GM12875 (cell line): ENCODE data around the gene OR52H1.

Experiments used
- H3K4me3 ChIP-seq: one replicate; pipeline ENCODE4 v1.5.1; 2011; ENCODE audit warnings: low read depth, low read length, control low read depth
- TF ChIP-seq, protein P1 (sequence below): IDR thresholded peaks from 2 replicates; pipeline ENCODE4 v1.5.1; 2011; ENCODE audit warnings: low read depth, mild to moderate bottlenecking, control low read depth, inconsistent platforms, low read length, moderate library complexity, borderline replicate concordance; ENCODE audit not compliant: insufficient read depth

The OR52H1 gene

DNA sequence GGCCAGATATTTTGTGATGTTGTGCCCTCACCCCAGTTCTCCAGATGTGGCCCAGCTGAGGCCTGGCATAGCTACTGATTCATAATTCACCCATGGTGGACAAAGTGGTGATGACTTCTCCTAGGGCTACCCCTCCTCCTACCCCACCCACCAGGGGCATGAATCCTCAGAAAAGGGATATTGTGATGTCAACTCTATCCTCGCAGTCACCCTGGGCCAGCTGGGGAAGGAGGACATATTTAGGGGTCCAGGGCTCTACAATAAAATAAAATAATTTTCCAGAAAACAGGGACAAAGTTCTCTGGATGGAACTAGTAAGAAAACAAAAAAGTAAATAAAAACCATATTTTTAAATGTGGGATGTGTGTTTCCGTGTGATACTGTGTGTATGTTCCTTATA is 31.7 kb downstream of the OR52H1 start, which contains the start of gene UBQLNL:
UBQLNL (minus strand) TSS at position 101 of the 400 bp plus-strand sequence. CDS start 258 bp downstream, outside the sequence.
- TF ChIP-seq, protein P1, sequence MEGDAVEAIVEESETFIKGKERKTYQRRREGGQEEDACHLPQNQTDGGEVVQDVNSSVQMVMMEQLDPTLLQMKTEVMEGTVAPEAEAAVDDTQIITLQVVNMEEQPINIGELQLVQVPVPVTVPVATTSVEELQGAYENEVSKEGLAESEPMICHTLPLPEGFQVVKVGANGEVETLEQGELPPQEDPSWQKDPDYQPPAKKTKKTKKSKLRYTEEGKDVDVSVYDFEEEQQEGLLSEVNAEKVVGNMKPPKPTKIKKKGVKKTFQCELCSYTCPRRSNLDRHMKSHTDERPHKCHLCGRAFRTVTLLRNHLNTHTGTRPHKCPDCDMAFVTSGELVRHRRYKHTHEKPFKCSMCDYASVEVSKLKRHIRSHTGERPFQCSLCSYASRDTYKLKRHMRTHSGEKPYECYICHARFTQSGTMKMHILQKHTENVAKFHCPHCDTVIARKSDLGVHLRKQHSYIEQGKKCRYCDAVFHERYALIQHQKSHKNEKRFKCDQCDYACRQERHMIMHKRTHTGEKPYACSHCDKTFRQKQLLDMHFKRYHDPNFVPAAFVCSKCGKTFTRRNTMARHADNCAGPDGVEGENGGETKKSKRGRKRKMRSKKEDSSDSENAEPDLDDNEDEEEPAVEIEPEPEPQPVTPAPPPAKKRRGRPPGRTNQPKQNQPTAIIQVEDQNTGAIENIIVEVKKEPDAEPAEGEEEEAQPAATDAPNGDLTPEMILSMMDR: no peak

DNA sequence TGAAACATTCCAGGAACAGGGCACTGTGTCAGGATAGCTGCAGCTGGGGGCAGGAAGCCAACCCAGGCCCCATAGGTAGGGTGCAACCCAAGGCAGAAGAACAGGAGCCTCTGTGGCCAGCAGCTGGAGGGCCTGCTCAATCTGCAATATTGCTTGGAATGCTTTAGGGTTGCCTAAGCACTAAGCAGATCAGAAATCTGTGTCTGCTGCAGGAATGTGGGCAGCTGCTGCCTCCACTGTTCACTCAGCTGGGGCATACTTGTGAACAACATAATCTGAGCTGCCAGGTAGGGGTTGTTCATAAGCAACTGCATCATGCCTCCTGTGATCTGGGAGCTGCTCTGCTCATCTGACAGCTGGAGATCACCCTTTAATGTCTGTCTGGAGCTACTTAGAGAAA is 33.5 kb downstream of the OR52H1 start:
- TF ChIP-seq, protein P1: no peak
- no peak overlapping the region for H3K4me3 ChIP-seq

More for the DNA sequence above, 31.7 kb downstream of the OR52H1 start, which contains the start of gene UBQLNL:
- H3K4me3 ChIP-seq: no peak within 1 kb of the TSS

DNA sequence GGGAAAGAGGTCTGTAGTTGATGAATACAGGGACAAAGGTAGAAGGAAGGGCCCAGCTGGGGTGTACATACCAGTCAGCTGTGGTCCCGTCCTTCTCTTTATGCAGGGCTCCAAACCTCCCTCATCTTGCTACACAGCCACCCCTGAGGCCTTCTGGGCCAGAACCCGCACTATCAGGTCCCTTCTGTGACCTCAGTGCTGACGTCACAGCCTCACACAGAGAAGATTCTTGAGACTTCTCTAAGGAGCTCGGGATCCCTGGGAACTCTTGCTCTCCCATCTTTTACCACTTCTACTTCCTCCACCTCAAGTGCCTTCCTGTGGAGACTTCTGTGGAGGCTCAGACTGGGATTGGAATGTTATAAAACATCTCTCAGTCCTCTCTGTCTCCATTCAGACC is 38.5 kb downstream of the OR52H1 start, which contains the start of gene UBQLN3:
UBQLN3 (minus strand) TSS at position 155 of the 400 bp plus-strand sequence. CDS start 399 bp downstream, outside the sequence.
- TF ChIP-seq, protein P1: no peak
- H3K4me3 ChIP-seq: no peak within 1 kb of the TSS

DNA sequence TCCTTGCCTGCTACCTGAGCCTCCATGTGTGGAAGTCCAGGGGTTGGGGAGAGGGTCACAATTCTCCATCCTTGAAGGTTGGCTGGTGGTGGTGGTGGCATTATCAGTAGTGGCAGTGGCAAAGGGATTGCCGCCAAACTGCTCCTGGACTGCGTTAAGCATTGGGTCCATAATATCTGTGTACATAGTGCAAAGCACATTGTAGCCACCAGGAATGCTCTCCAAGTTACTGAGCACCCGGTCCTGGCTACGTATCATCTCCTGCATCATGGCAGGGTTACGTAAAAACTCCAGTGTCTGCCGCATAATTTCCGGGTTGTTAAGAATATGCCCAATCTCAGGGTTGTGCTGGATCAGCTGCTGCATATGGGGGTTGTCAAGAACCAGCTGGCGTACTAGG is 39.7 kb downstream of the OR52H1 start:
- H3K4me3 ChIP-seq: no peak overlapping the region
- TF ChIP-seq, protein P1: no peak

DNA sequence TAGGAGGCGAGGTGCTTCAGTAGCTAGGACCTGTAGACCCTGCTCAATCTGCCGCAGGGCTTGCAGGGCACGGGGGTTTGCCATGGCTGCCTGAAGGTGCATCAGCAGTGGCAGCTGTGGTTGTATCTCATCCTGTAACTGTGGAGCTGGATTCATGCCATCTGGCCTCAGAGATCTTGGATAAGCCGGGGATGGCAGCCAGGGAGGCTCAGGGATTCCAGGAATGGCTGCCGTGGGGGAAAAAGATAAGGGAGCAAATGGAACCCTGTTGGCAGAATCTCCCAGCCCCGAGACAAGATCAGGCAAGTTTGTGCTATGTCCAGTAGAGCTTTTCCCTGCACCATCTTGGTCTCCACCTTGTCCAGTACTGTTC is 40.4 kb downstream of the OR52H1 start:
- H3K4me3 ChIP-seq: no peak overlapping the region
- TF ChIP-seq, protein P1: no peak

DNA sequence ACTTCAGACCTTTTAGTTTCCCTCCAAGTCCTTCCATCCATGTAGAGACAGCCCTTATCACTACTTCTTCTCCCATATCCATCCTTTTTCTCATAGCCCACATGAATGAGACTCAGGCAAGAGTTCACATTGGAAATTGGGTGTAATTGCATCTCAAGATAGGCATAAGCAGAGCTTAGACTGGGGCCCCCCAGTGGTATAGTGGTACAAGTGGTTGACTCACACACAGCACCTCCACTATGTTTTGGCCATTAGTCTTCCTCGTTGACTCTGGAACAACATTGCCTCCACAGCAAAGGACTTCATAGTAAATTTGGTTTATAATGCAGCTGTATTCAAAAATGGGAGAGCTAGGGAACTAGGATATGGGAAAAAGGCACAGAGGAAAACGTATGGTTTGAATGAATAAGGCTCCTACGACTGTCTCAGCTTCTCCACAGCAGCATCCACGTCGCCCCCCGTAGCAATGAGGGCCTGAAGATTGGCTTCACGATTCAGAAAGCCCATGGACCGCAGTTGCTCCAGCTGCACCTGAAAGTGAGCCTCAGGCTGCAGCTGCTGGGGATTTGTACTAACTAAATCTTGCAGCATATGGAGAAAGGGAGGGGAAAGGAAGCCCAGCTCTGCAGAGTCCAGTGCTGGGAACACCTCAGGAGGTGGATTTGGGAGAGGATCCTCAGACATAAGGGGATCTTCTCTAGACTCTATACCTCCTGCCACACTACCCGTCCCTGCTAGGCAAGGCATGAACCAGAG is 41.0 kb downstream of the OR52H1 start:
- TF ChIP-seq, protein P1: no peak
- no peak overlapping the region for H3K4me3 ChIP-seq
